Thoracic aorta (tissue), 2 donors: ENCODE results near the gene NCL. TPM values are rescaled to one million over a fixed set of nuclear protein-coding genes. Genes with fewer than 3 reads are reported as not detected.

Experiments
- ATAC-seq: fragments of 150-250 bp; one replicate; pipeline ENCODE4 v1.8.0; 2017; ENCODE audit warnings: low read depth; ENCODE audit not compliant: insufficient number of reproducible peaks, low FRiP score
- DNase-seq: peaks from one replicate; pipeline ENCODE4 v3.0.0-alpha.2; 2020; ENCODE audit warnings: low spot score
- H3K27ac ChIP-seq, 2 donors: fragments of 200-600 bp; sonication (generic); 1 replicate in 1 of 2; 2 replicates in 1 of 2; pipeline ENCODE4 v1.5.1; 2016; ENCODE audit warnings: mild to moderate bottlenecking in 2 of 2, moderate library complexity in 2 of 2
- H3K27me3 ChIP-seq: fragments of 200-600 bp; sonication (generic); replicated peaks from 2 replicates; pipeline ENCODE4 v1.6.0; 2016; ENCODE audit warnings: mild to moderate bottlenecking; ENCODE audit not compliant: insufficient read depth
- H3K36me3 ChIP-seq: fragments of 200-600 bp; sonication (generic); one replicate; pipeline ENCODE4 v1.5.1; 2016
- H3K4me1 ChIP-seq, 2 donors: fragments of 200-600 bp; sonication (generic); 1 replicate in 1 of 2; 2 replicates in 1 of 2; pipeline versions ENCODE4 v1.5.1 to v1.6.0; 2016; ENCODE audit warnings: low read depth in 2 of 2, mild to moderate bottlenecking in 1 of 2; ENCODE audit not compliant: control insufficient read depth in 1 of 2
- H3K4me3 ChIP-seq: fragments of 200-600 bp; sonication (generic); 2 replicates; pipeline ENCODE4 v1.5.1; 2016; ENCODE audit warnings: mild to moderate bottlenecking
- H3K9me3 ChIP-seq: fragments of 200-600 bp; sonication (generic); 2 replicates; pipeline ENCODE4 v1.5.1; 2016
- CTCF ChIP-seq: fragments of 200-600 bp; sonication (generic); IDR thresholded peaks from one replicate; pipeline ENCODE4 v1.5.1; 2019; ENCODE audit warnings: antibody characterized with exemption
- total RNA-seq, 2 donors: library from RNA; depleted of rRNA; stranded (reverse); fragments of >200 nt; gene quantifications; one replicate each; pipeline versions ENCODE4 v1.1.0 to v1.2.3, GENCODE V29; 2016

Gene NCL
- total RNA-seq, 2 donors from 2014 or later: 80.4 to 210 TPM

- no peaks in the 10 kb centered on the region for H3K27me3 ChIP-seq
- no peak for TF ChIP-seq CTCF
- no peaks in the 10 kb centered on the region for H3K36me3 ChIP-seq
- H3K4me3 ChIP-seq: no peak overlapping the region
- ATAC-seq (no peak), DNase-seq (no peak)
- H3K4me1 ChIP-seq: no peaks in the 10 kb centered on the region
- H3K9me3 ChIP-seq: no peaks in the 10 kb centered on the region
- no peak overlapping the region for H3K27ac ChIP-seq
Measured at GRCh38 chr2:231425811-231426703, 38.2 kb downstream of the NCL start.

- no peaks in the 10 kb centered on the region for H3K9me3 ChIP-seq
- no peak overlapping the region for H3K27ac ChIP-seq
- no peak for ATAC-seq
- no peak for DNase-seq
- H3K4me3 ChIP-seq: no peak overlapping the region
- no peaks in the 10 kb centered on the region for H3K36me3 ChIP-seq
- no peaks in the 10 kb centered on the region for H3K27me3 ChIP-seq
- no peak for TF ChIP-seq CTCF
- H3K4me1 ChIP-seq: no peaks in the 10 kb centered on the region
Measured at GRCh38 chr2:231425291-231425810, 38.9 kb downstream of the NCL start.

- Histone ChIP-seq H3K27me3 (no peaks in the 10 kb centered on the region), H3K9me3 (no peaks in the 10 kb centered on the region), H3K4me3 (no peak overlapping the region), H3K27ac (no peak overlapping the region), H3K36me3 (no peaks in the 10 kb centered on the region), H3K4me1 (no peaks in the 10 kb centered on the region)
- no peak for DNase-seq
- ATAC-seq: no peak
- TF ChIP-seq CTCF: no peak
Measured at GRCh38 chr2:231423176-231423575, 41.1 kb downstream of the NCL start.

GRCh38 chr2:231422056-231422455, 42.2 kb downstream of the NCL start:
- no peaks in the 10 kb centered on the region for H3K27me3 ChIP-seq
- ATAC-seq (no peak), DNase-seq (no peak)
- TF ChIP-seq CTCF: no peak
- H3K4me1 ChIP-seq: no peaks in the 10 kb centered on the region
- no peaks in the 10 kb centered on the region for H3K9me3 ChIP-seq
- H3K4me3 ChIP-seq: no peak overlapping the region
- no peaks in the 10 kb centered on the region for H3K36me3 ChIP-seq
- no peak overlapping the region for H3K27ac ChIP-seq

- no peak overlapping the region for H3K27ac ChIP-seq
- no peak for TF ChIP-seq CTCF
- no peaks in the 10 kb centered on the region for H3K27me3 ChIP-seq
- ATAC-seq (no peak), DNase-seq (no peak)
- H3K4me1 ChIP-seq: no peaks in the 10 kb centered on the region
- H3K36me3 ChIP-seq: no peaks in the 10 kb centered on the region
- H3K9me3 ChIP-seq: no peaks in the 10 kb centered on the region
- H3K4me3 ChIP-seq: no peak overlapping the region
Measured at GRCh38 chr2:231421051-231421580, 43.2 kb downstream of the NCL start.
